GM21723 (cell line): ENCODE results near the gene C15orf39.
"Not testable (repeated sequence)": the region's sequence is repeated elsewhere in the genome, so short reads cannot be mapped to it uniquely, and the experiment has no call there.

Experiments used
- ATAC-seq: cut with Tn5 transposase; IDR thresholded peaks from one replicate; pipeline ENCODE4 v1.9.1; 2021; ENCODE audit warnings: mild to moderate bottlenecking, moderate library complexity; ENCODE audit not compliant: unreplicated experiment

Gene C15orf39

GRCh38 chr15:75229191-75230015 lies 27.7 kb downstream of the C15orf39 start:
- no peak for ATAC-seq

GRCh38 chr15:75230016-75230343 lies 28.3 kb downstream of the C15orf39 start:
- no peak for ATAC-seq

DNA sequence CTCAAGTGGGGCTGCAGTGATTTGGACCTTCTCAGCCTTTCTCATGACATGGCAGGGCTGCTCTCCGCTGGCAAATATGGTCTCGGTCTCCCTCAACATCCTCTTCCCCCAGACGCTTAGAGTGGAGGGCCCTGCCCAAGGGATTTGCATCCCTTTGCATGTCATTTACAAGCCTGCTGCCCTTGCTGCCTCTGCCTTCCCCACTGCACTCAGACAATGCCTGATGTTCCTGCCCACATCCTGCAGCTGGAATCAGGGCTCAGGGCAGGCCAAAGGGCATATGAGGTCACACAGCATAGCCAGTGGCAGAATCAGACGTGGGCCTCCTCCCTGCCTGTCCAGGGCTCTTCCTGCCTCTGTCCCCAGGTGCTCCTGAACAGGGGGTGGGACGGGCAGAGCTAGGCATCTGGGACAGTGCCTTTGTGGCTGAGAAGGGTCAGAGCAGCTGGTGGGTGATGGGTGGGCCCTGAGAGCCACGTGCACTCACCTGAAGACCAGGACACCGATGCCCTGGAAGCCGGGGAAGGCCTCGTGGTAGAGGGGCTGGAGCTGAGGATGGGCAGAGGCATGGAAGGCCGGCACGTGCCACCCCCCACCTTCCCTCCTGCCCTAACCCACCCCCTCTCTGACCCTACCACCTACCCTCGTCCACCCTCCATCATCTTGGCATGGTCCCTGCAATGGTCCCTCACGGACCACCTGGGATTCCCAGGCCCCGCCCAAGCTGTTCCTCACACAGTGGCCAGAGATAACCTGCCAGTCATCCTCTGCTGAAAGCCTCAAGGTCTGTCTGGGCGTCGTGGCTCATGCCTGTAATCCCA lies 29.1 kb downstream of the C15orf39 start:
- no peak for ATAC-seq

- ATAC-seq: no peak
These were observed 30.2 kb downstream of the C15orf39 start for GRCh38 chr15:75231836-75232235.

GRCh38 chr15:75232252-75232813 lies 30.7 kb downstream of the C15orf39 start:
- no peak for ATAC-seq

GRCh38 chr15:75232826-75233503 lies 31.3 kb downstream of the C15orf39 start:
- ATAC-seq: no peak

DNA sequence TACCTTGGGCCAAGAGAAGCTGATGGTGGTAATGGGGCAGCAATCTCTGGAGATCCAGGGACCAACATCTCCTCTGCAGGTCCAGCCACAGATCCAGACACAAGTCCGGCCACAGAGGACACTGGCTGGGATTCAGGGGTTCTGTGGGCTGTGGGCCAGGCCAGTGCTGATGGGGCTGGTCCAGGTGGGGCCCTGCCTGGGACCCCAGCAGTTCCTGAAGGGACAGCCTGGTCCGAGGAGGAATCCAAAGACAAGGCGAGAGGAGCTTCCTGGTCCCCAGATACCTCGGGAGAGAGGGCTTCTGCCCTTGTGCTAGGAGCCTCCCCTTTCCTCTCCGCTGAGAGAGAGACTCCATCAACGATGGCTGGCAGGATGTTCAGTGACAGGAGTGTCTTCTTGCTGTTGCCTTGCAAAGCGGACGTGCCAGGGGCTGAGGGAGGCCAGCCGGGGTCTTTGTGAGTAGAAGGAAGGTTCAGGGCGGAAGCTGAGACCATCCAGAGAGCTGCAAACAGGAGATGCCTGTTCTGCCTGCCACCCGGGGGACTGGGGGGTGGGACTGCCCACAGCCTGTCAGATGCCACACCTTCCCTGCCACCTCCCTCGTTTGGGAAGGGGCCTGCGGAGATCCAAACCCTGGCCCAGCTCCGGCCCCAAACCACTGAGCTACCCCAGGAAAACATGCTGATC lies 32.0 kb downstream of the C15orf39 start:
- ATAC-seq: no peak

DNA sequence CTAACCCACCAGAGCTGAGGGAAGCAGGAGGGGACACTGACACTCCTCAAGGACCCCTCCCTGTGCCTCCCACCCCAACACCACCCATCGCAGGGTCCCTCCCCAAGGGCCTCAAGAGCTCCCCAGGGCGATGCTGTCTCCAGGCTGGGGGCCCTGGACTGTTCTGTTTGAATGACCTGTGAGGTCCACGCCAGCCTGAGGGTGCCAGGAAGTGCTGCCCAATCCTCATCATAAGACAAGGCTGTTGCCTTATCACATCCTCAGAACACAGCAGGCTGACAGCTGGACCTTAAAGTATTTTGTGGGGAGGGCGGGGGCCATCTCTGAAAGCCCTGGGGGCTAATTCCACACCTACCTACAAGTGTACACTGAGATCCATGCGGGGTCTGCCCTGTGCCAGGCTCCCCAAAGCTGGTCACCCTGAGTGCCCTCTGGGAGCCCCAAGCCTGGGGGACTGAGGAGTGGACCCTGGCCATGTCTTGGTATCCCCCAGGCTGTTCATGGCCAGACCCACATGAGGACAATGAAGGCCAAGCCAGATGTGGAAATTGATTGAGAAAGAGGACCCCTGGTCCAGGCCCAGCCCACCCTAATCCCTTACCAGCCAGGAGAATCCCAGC lies 32.6 kb downstream of the C15orf39 start:
- ATAC-seq: no peak

DNA sequence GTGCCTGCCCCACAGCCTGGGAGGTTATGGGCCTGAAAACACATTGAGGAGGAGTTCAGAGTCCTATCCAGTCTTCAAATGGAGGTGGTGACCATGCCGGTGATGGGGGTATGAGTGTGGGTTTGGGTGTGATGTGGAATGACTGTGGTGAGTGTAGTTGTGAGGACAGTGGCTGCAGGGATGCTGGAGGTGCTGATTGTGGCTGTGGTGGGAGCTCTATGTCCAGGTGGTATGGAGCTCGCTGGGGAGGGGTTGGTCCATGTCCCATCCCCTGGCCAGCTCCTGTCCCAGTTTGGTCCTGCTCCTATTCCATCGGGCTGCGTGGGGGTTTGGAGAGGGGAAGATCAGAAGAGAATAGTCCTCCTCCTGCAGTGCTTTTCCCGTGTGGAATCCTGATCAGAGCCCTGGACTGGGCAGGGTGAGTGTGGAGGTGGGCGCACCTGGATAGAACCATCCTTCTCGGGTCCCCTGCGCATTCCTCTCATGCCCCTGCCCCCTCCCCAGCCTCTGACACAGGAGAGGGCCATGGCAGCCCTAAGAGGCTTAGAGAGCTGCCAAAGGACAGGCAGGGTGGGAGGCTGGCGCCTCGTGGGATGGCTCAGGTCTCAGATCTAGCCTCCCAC lies 33.5 kb downstream of the C15orf39 start:
- no peak for ATAC-seq

DNA sequence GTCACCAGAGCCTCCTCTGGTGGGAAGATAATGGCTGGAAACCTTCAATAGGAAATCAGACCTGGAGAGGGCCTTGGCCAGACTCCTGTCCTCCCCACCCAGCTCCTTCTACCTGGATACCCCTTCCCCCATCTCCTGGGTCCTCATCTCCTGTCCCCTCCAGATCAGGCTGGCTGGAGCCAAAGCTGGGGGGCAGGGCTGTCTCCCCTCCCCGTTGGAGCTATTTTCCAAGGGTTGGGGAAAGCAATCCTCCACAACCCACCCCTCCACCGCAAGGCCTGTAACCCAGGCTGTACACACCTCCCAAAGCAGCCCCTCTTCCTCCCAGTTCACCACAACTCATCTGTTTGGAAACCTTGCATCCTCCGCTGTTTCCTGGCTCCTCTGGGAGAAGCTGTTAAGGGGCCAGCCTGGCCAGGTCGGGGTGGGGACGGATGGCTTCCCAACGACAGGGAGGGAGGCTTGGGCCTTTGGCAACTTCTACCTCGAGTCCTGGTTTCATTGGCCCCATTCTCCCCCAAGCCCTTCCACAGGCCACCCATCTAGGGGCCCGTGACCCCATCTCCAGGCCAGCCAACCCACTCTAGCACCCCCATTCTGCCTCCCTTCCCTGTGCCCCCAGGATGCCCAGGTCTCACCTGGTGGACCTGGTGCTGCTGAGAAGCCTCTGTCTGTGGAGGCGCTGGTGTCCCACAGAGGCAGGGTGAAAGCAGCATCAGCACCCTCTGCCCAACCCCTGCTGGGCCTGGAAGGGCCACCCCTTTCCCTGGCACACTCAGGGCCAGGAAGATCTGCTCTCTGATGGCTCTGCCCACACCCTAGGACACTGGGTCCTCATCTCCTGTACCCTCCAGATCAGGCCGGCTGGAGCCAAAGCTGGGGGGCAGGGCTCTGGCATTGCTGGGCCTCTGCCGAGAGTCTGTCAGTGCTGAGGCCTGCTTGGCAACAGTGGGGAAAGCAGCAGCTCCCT lies 34.4 kb downstream of the C15orf39 start:
- no peak for ATAC-seq

- ATAC-seq: no peak
These were observed 35.8 kb downstream of the C15orf39 start for GRCh38 chr15:75237316-75237982.

DNA sequence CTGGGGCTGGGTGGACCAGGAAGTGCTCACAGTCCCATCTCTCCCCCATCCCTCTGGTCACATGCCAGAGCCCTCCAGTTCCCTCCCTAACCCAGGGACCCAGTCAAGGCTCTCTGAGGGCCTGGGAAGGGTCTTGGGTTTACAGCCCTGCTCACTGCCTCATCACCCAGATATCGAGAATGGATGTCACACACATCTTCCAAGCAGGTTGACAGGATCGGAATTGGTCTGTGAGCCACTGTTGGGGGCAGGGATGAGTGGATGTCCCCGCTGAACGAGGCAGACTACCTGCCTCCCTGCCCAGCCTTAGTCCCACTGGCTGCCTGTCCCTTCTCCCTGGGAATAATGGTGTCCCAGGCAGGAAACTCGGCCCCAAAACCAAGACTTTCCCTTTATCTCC lies 36.5 kb downstream of the C15orf39 start:
- no peak for ATAC-seq

DNA sequence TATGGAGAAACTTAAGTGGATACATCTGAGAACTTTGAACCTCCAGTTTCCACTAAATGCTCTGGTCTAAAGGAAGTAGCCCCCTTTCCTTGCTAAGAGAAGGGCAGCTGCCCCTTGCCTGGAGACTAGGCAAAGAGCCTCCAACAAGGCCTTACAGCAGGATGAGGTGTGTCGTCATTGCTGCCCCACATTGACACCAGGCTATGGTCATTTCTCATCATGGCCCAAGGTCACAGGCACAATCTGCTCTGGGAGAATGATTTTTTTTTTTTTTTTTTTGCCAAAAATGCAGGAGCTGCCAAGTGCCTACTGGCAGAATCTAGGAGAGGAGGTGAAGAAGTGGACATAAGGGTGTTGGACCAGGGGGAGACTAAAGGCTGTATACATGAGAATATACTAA lies 44.1 kb downstream of the C15orf39 start:
- not testable (repeated sequence) for ATAC-seq

DNA sequence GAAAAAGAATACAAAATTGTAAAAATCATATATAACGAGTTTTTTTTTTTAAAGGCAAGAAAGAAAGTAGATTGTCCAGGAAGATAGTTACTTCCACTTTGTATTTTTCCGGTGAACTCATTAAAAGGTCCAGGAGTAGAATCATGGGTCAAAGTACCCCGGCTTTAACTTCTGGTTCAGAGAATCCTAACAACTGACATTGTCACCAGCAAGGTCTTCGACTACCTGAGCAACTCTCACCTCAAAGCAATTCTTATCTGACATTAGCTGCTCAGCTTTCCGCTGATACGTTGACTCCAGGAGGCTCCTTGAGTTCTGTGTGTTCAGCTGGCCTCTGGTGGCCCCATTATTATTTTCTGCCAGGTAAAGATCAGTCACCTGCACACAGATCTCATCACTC lies 47.3 kb downstream of the C15orf39 start:
- not testable (repeated sequence) for ATAC-seq

DNA sequence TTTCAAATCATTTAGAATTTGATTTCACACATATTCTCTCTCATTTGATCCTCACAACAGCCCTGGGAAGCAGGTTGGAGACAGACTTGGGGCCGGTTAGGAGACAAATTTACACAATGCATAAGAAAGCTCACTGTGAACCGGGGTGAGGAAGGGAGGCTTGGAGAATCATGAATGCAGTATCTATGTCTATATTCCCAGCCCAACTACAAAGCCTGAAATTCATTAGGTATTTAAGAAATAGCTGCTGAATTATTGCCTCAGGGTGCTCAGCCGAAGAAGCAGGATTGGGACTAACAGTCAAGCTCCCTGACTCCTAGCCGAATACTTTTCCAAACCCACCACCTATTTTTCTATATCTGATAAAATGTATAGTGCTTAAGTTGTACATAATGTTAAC lies 48.0 kb downstream of the C15orf39 start:
- no peak for ATAC-seq

- not testable (repeated sequence) for ATAC-seq
These were observed 49.7 kb downstream of the C15orf39 start for GRCh38 chr15:75251343-75251742.

DNA sequence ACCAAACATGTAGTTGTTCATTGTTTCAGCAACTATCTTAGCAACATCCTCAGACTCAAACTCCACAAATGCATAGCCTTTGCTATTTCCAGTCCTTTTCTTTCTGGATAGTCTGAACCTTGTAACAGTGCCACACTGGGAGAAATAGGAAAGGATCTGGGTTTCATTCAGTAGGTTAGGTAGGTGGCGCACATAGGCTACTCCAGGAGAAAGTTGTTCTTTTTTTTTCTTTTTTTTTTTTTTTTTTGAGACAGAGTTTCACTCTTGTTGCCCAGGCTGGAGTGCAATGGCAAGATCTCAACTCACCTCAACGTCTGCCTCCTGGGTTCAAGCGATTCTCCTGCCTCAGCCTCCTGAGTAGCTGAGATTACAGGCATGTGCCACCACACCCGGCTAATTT lies 50.6 kb downstream of the C15orf39 start:
- not testable (repeated sequence) for ATAC-seq

- not testable (repeated sequence) for ATAC-seq
These were observed 56.4 kb downstream of the C15orf39 start, which contains the start of gene GOLGA6C for GRCh38 chr15:75258034-75258433. Gene GOLGA6C (plus strand): TSS chr15:75258334. CDS start chr15:75258599, 265 bp downstream.
